Small intestine (tissue), 7 donors: Measurements from ENCODE around the gene FAM170B. TPM values are rescaled to one million over a fixed set of nuclear protein-coding genes. Genes with fewer than 3 reads are reported as not detected.

Experiments
- DNase-seq, 2 donors: peaks; one replicate each; pipeline versions ENCODE4 v3.0.0 to v3.0.0-alpha.2; 2013
- FAIRE-seq: peaks from 2 replicates; lab custom pipeline; 2012; peaks lifted over from hg19 to GRCh38; lab: Jason Lieb, UNC
- H3K27ac ChIP-seq, 3 donors: one replicate each; pipeline ENCODE4 v1.5.1; 2013; ENCODE audit warnings: low read length in 2 of 3, mild to moderate bottlenecking in 2 of 3, control low read depth in 1 of 3, inconsistent platforms in 1 of 3, low read depth in 1 of 3, moderate library complexity in 1 of 3
- H3K27me3 ChIP-seq, 3 donors: one replicate each; pipeline ENCODE4 v1.6.1; 2013; ENCODE audit warnings: low read length in 3 of 3, inconsistent platforms in 1 of 3; ENCODE audit not compliant: control insufficient read depth in 3 of 3, insufficient read depth in 3 of 3
- H3K36me3 ChIP-seq, 3 donors: one replicate each; pipeline ENCODE4 v1.6.1; 2013; ENCODE audit warnings: low read length in 3 of 3, inconsistent platforms in 1 of 3, low read depth in 1 of 3, mild to moderate bottlenecking in 1 of 3, moderate library complexity in 1 of 3; ENCODE audit not compliant: control insufficient read depth in 3 of 3, insufficient read depth in 2 of 3
- H3K4me1 ChIP-seq, 3 donors: one replicate each; pipeline ENCODE4 v1.6.1; 2013; ENCODE audit warnings: low read length in 2 of 3, inconsistent platforms in 1 of 3, low read depth in 1 of 3, mild to moderate bottlenecking in 1 of 3, moderate library complexity in 1 of 3; ENCODE audit not compliant: control insufficient read depth in 3 of 3, insufficient read depth in 2 of 3
- H3K4me3 ChIP-seq, 3 donors: one replicate each; pipeline ENCODE4 v1.5.1; 2013; ENCODE audit warnings: low read length in 3 of 3, control low read depth in 1 of 3, inconsistent platforms in 1 of 3, low read depth in 1 of 3, mild to moderate bottlenecking in 1 of 3, moderate library complexity in 1 of 3
- H3K9me3 ChIP-seq, 2 donors: one replicate each; pipeline ENCODE4 v1.6.1; 2013; ENCODE audit warnings: low read depth in 1 of 2, low read length in 1 of 2; ENCODE audit not compliant: control insufficient read depth in 2 of 2, insufficient read depth in 1 of 2
- WGBS, 3 donors: extraction: QIAGEN DNeasy Blood & Tissue Kit; methylation state at CpG; one replicate each; pipeline ENCODE4 v1.1.7; 2013; 5-methylcytosine and 5-hydroxymethylcytosine counted together
- polyA plus RNA-seq, 4 donors: library from polyadenylated mRNA; stranded (reverse) in 3 of 4; unstranded in 1 of 4; fragments of 200-250 nt in 3 of 4; fragments of 120-200 nt in 1 of 4; gene quantifications; one replicate each; pipeline versions ENCODE4 v1.2.1 to v1.2.3, GENCODE V29; 2013
- donor health status: healthy with polysubstance abuse.
- donor health status: control.
- donor health status: control.
- donor health status: Bipolar disorder and iron deficiency.
- donor health status: healthy.

Gene FAM170B
- polyA plus RNA-seq, 4 donors = not detected

DNA sequence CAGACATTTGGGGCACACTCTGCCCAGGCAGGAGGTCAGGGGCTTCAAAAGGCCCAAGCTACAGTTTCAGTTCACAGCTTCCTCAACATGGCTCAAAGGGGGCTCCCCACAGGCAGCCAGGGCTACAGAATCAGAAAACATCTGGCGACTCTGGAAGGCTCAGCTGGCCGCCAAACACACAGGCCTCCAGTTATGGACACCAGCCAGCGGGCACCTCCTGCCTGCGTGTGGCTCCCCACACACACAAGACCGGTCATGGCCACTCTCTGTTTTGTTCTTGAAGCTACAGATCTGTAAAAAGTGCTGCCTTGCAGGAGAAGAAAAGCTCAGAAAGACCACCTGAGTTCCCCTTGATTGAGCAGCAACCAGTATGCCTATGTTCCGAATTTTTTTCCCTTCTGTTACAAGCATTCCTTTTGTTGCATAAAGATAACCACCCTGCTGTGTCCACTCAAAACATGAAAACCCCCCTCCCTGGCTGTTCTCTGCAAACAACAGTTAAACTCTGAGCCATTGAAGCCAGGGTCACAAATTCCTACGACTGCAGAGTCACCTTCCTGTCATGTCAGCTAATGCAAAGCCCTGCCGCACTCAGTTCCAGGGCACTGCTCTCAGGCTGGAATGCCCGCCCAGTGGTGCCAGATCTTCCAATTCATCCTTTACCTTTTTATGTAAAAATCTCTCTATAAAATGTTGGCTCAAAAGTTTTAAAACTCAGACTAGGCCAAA, 52.1 kb downstream of the FAM170B start:
- 73 to 81% (median 74%) methylated on average over 9 of the region's 9 CpGs for WGBS, 3 donors
- Histone ChIP-seq H3K4me1 (peaks cover 0 to 25% (median 0%) of the 10 kb centered on the region in 3 donors), H3K4me3 (no peak overlapping the region), H3K9me3 (no peaks in the 10 kb centered on the region), H3K36me3 (peaks cover 0 to under 1% (median 0%) of the 10 kb centered on the region in 3 donors), H3K27me3 (no peaks in the 10 kb centered on the region), H3K27ac (peak overlapping the region in 1 of 3 donors; percentile 70)
- DNase-seq (no peak), FAIRE-seq (no peak)

Other genes starting within 250 kb of the FAM170B start
- under 1 TPM in 2 of 4 donors, not detected in 2; 0.03 to 0.25 TPM for gene LRRC18, start 194.2 kb downstream of the FAM170B start, polyA plus RNA-seq
- 1 to 10 TPM in 2 of 4 donors, under 1 TPM in 1, not detected in 1; 0.81 to 7.2 (median 2.4) TPM for gene VSTM4, start 18.5 kb downstream of the FAM170B start, polyA plus RNA-seq
- 10 to 100 TPM in 1 of 4 donors, 1 to 10 TPM in 3; 1.8 to 19.9 (median 3.4) TPM for gene TMEM273, start 54.4 kb upstream of the FAM170B start, polyA plus RNA-seq
- gene C10orf71, start 165.1 kb upstream of the FAM170B start, polyA plus RNA-seq = under 1 TPM in 2 of 4 donors, not detected in 2; under 0.01 to 0.16 TPM